ENCODE measurements around the gene SRXN1. TPM values are rescaled to one million over a fixed set of nuclear protein-coding genes. Genes with fewer than 3 reads are reported as not detected.

The SRXN1 gene
- total and polyA plus RNA-seq, 9 of the 15 experiments (the other 6 are each of a cell fraction or from before 2014, with no cell fraction given): 6.8 to 36.4 (median 21.6) TPM

- in situ Hi-C loops (cut with MboI) (no loop called here), intact Hi-C loops (cut with micrococcal nuclease) (no loop called here)
- WGBS (ENCODE audit: insufficient coverage, low coverage, missing lambda C conversion rate): 55% methylated on average over 7 of the region's 10 CpGs
- CTCF ChIA-PET (ENCODE audit: low intra/inter-chr PET ratio): no interaction called here
- peak in 2 of 4 experiments; percentile 24 to 35 for DNase-seq (ENCODE audit: extremely low read depth in 1 of 4, low spot score in 3 of 4)
- no peaks in the 10 kb centered on the region for H3K36me3 ChIP-seq (ENCODE audit: control insufficient read depth, insufficient read depth, low read length)
- no peaks in the 10 kb centered on the region for H3K9me3 ChIP-seq (replicated peaks; ENCODE audit: control insufficient read depth, insufficient read depth, low read depth, low read length)
- peaks cover 7 to 27% of the 10 kb centered on the region in 2 experiments; a peak in 4 of 5 replicates for H3K4me1 ChIP-seq (replicated peaks in 1 of 2; ENCODE audit: control insufficient read depth in 2 of 2, insufficient read depth in 2 of 2, low read length in 2 of 2)
- POLR2A ChIA-PET: interaction anchor here (0.6 to 1.8 kb wide), 2 partner anchors 11 to 40 kb away, joined by 3 to 7 read pairs; no protein-coding TSS in a partner anchor
- no peaks in the 10 kb centered on the region for H4K20me1 ChIP-seq (replicated peaks; ENCODE audit: control insufficient read depth, insufficient read depth, low read length)
- H3K9ac ChIP-seq (ENCODE audit: insufficient read depth in 1 of 2, low read depth in 2 of 2, low read length in 2 of 2): peak overlapping the region in 1 of 2 experiments; percentile 36; a peak in 1 of 4 replicates
- H3K4me3 ChIP-seq: no peak overlapping the region
- H3K4me2 ChIP-seq (ENCODE audit: insufficient read depth, low read length): no peak overlapping the region
- H2AFZ ChIP-seq (ENCODE audit: low read depth, low read length): peak overlapping the region; percentile 40; the same call in 1 of the 2 replicates
- no peak for TF ChIP-seq BCL6 (CRISPR knock-in tag; IDR thresholded peaks at IDR 0.05)
- peak; percentile 65 for TF ChIP-seq EGR1 (conservative IDR thresholded peaks at IDR 0.05)
- TF ChIP-seq NEUROD1 (IDR thresholded peaks at IDR 0.05; ENCODE audit: borderline replicate concordance, low read depth, low read length, partially characterized antibody): no peak
- peak; percentile 14; the same call in 1 of the 2 replicates for TF ChIP-seq VEZF1 (CRISPR knock-in tag; IDR thresholded peaks at IDR 0.05)
- TF ChIP-seq ZNF41 (CRISPR knock-in tag; conservative IDR thresholded peaks at IDR 0.05): no peak
- no peak for TF ChIP-seq RBM22 (IDR thresholded peaks at IDR 0.05; ENCODE audit: low read depth, low read length, poor library complexity, severe bottlenecking)
- TF ChIP-seq PKNOX1 (IDR thresholded peaks at IDR 0.05): no peak
- no peak for TF ChIP-seq FOSL1 (tag; conservative IDR thresholded peaks at IDR 0.05)
- TF ChIP-seq TEAD2 (tag; IDR thresholded peaks at IDR 0.05): no peak
- no peak for TF ChIP-seq CBX3 (IDR thresholded peaks at IDR 0.05; ENCODE audit: borderline replicate concordance in 1 of 2, low read length in 2 of 2)
- no peak for TF ChIP-seq GTF2F1 (IDR thresholded peaks at IDR 0.05; ENCODE audit: low read depth, low read length)
- no peak for TF ChIP-seq TSC22D4 (tag; IDR thresholded peaks at IDR 0.05)
- no peak for TF ChIP-seq ZNF695 (CRISPR knock-in tag; IDR thresholded peaks at IDR 0.05)
- no peak for TF ChIP-seq CEBPG (CRISPR knock-in tag; IDR thresholded peaks at IDR 0.05)
- TF ChIP-seq CEBPG (tag; conservative IDR thresholded peaks at IDR 0.05 in 1 of 2, IDR thresholded peaks at IDR 0.05 in 1 of 2): no peak
- no TSS peak for BruUV-seq (replicated peaks)
- H3K9me1 ChIP-seq (ENCODE audit: control insufficient read depth, insufficient read depth, low read length): no peaks in the 10 kb centered on the region
- H3K27ac ChIP-seq (ENCODE audit: extremely low read depth, low read depth, low read length): no peak overlapping the region
- FAIRE-seq: no peak
- H3K79me2 ChIP-seq (ENCODE audit: control insufficient read depth, insufficient read depth, low read length): no peaks in the 10 kb centered on the region
- peak; percentile 52 for ATAC-seq
- no peaks in the 10 kb centered on the region for H3K27me3 ChIP-seq (ENCODE audit: control insufficient read depth in 2 of 2, insufficient read depth in 2 of 2, low read length in 2 of 2)
Measured at GRCh38 chr20:699811-700338, 46.9 kb upstream of the SRXN1 start.

All from K562 (cell line).